ENCODE data around the gene EIF2AK2. TPM values are rescaled to one million over a fixed set of nuclear protein-coding genes. Genes with fewer than 3 reads are reported as not detected.

The EIF2AK2 gene
- total RNA-seq, 1 donor from 2014 or later = 31.2 TPM

GRCh38 chr2:37098416-37099118 lies 58.2 kb downstream of the EIF2AK2 start:
- DNase-seq = no peak

- DNase-seq = no peak
Observed at GRCh38 chr2:37096568-37096967, 60.2 kb downstream of the EIF2AK2 start.

GRCh38 chr2:37091873-37092272 lies 64.9 kb downstream of the EIF2AK2 start:
- DNase-seq = no peak

GRCh38 chr2:37090019-37090477 lies 66.7 kb downstream of the EIF2AK2 start:
- no peak for DNase-seq

- no peak for DNase-seq
Observed at GRCh38 chr2:37085731-37086147, 71.0 kb downstream of the EIF2AK2 start.

- DNase-seq = no peak
Observed at GRCh38 chr2:37084797-37085196, 72.0 kb downstream of the EIF2AK2 start.

GRCh38 chr2:37083873-37084794 lies 72.6 kb downstream of the EIF2AK2 start, which contains the start of the genes GPATCH11 and HEATR5B:
GPATCH11 (plus strand) TSS chr2:37084518; CDS start chr2:37088382, 3,864 bp downstream.
HEATR5B (minus strand) TSS chr2:37084372; CDS start chr2:37083414, 958 bp downstream.
- DNase-seq = peak; percentile 99

- no peak for DNase-seq
Observed at GRCh38 chr2:37080689-37081088, 76.1 kb downstream of the EIF2AK2 start.

DNA sequence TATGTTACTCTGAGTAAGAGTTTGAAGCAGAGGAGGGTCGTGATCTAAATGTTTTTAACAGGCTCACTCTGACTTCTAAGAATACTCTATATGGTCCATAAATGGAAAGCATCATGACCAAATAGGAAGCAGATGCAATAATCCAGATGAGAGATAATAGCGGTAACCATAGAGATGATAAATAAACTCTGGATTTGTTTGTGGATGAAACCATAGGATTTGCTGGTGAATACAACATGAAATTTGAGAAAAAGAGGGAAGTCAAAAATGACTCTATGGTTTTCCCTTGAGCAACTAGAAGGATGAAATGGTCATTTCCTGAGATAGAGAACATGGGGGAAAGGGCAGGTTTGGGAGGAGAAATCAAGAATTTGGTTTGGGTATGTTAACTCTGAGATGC lies 76.5 kb downstream of the EIF2AK2 start:
- DNase-seq = no peak

DNA sequence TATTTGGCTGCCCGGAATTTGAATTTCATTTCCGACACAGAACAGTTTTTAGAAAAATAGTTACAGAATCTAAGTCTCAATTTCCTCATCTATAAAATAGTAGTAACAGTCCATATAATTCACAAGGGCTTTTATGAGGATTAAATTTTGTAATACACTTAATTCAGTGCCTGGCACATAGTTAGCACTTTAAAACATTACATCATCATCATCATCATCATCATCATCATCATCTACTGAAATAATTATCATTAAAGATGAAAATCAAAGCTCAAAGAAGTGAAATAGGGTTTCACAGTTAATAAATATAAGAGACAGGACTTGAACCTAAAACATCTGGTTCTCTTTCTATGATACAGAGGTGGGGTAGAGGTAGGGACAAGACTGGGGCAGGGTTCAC lies 85.8 kb downstream of the EIF2AK2 start:
- DNase-seq = no peak

DNA sequence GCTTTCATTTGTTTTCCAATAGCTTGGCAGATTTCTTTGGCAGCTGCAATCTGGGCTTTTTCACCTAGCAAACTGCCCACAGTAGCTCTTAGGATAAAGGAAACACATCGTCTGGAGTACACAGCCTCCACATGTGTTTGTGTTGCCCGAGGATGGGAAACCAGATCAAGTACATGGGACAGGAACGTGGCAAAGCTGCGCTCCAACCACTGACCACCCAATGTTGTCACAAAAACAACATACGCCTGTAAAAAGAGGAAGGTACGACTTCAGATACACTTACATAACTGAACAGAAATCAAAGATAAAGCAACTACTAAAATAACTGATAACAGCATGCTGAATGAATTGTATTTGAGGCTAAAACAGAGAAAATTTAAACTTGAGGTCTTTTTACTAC lies 88.1 kb downstream of the EIF2AK2 start:
- DNase-seq = no peak

- no peak for DNase-seq
Observed at GRCh38 chr2:37061776-37062175, 95.0 kb downstream of the EIF2AK2 start.

DNA sequence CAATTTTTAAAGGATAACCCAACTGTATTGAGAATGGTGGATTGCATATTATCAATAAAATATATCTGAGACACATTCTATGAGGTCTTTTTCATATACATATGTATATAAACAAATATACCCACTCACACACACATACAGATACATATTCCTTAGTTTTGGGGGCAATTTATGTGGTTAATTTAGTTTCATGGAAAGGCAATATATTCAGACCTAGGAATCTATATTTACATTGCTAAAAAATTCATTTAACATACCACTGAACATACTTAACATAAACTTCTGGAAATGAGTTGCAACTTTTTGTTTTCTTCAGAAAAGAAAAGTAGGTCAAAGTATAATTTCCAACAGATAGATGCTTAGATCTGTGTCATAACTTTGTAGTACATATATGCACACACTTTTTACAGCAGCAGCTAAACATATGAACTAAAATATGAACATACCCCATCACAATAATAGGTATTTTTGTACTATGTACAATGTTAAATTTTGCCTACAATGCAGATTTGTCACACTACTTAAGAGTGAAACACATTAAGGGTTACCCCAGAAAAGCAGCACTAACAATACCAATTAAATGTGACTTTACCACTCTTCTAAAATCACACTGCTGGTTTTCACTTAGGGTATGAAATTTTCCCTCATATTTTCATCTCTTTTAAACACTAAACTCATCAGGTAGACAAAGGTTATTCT lies 95.6 kb downstream of the EIF2AK2 start:
- no peak for DNase-seq

GRCh38 chr2:37060446-37060845 lies 96.3 kb downstream of the EIF2AK2 start:
- no peak for DNase-seq

- no peak for DNase-seq
Observed at GRCh38 chr2:37059841-37060240, 96.9 kb downstream of the EIF2AK2 start.

GRCh38 chr2:37052600-37053332 lies 104.0 kb downstream of the EIF2AK2 start:
- DNase-seq = no peak

Other genes with a start within 250 kb of the EIF2AK2 start
- gene STRN, start 190.4 kb downstream of the EIF2AK2 start, total RNA-seq = 38.1 TPM
- 38.2 TPM for gene HEATR5B, start 72.6 kb downstream of the EIF2AK2 start, total RNA-seq
- 7.6 TPM for gene GPATCH11, start 72.5 kb downstream of the EIF2AK2 start, total RNA-seq
- gene SULT6B1, start 31.7 kb upstream of the EIF2AK2 start, total RNA-seq = not detected
- gene CEBPZOS, start 39.5 kb upstream of the EIF2AK2 start, total RNA-seq = 17.0 TPM
- gene CEBPZ, start 74.6 kb upstream of the EIF2AK2 start, total RNA-seq = 66.3 TPM
- 20.7 TPM for gene NDUFAF7, start 74.7 kb upstream of the EIF2AK2 start, total RNA-seq
- gene PRKD3, start 167.9 kb upstream of the EIF2AK2 start, total RNA-seq = 45.6 TPM
- 5.6 TPM for gene QPCT, start 187.7 kb upstream of the EIF2AK2 start, total RNA-seq